HT1080 (cell line): ENCODE data around the gene LEF1. TPM values are rescaled to one million over a fixed set of nuclear protein-coding genes. Genes with fewer than 3 reads are reported as not detected.

Experiments used
- DNase-seq: peaks from one replicate; pipeline ENCODE4 v3.0.0-alpha.2; 2015; ENCODE audit warnings: low read depth
- total RNA-seq: library from RNA; depleted of rRNA; stranded (reverse); fragments of >200 nt; shearing (Covaris generic); gene quantifications from 2 replicates; pipeline ENCODE4 v1.2.3, GENCODE V29; 2014

LEF1 gene
- total RNA-seq, 1 experiment from 2014 or later = 27.7 TPM

GRCh38 chr4:108149588-108150380 lies 18.9 kb downstream of the LEF1 start:
- no peak for DNase-seq

- no peak for DNase-seq
These were observed 20.4 kb downstream of the LEF1 start for GRCh38 chr4:108148316-108148715.

- DNase-seq = no peak
These were observed 21.9 kb downstream of the LEF1 start for GRCh38 chr4:108146819-108147218.

GRCh38 chr4:108146336-108146735 lies 22.4 kb downstream of the LEF1 start:
- DNase-seq = no peak

GRCh38 chr4:108144451-108144850 lies 24.3 kb downstream of the LEF1 start:
- no peak for DNase-seq

- no peak for DNase-seq
These were observed 25.2 kb downstream of the LEF1 start for GRCh38 chr4:108143515-108143914.

GRCh38 chr4:108142870-108143269 lies 25.9 kb downstream of the LEF1 start:
- no peak for DNase-seq

GRCh38 chr4:108141213-108141950 lies 27.4 kb downstream of the LEF1 start:
- no peak for DNase-seq

- DNase-seq = no peak
These were observed 28.4 kb downstream of the LEF1 start for GRCh38 chr4:108140328-108140727.

- DNase-seq = no peak
These were observed 29.6 kb downstream of the LEF1 start for GRCh38 chr4:108139089-108139488.

GRCh38 chr4:108135549-108136209 lies 33.1 kb downstream of the LEF1 start:
- no peak for DNase-seq

- DNase-seq = no peak
These were observed 37.8 kb downstream of the LEF1 start for GRCh38 chr4:108130955-108131354.

GRCh38 chr4:108129196-108129595 lies 39.5 kb downstream of the LEF1 start:
- DNase-seq = no peak

- no peak for DNase-seq
These were observed 41.9 kb downstream of the LEF1 start for GRCh38 chr4:108126806-108127205.

GRCh38 chr4:108120789-108121188 lies 47.9 kb downstream of the LEF1 start:
- DNase-seq = no peak

GRCh38 chr4:108119199-108119800 lies 49.4 kb downstream of the LEF1 start:
- no peak for DNase-seq

- peak; percentile 32 for DNase-seq
These were observed 50.2 kb downstream of the LEF1 start for GRCh38 chr4:108118505-108118904.

- DNase-seq = no peak
These were observed 51.1 kb downstream of the LEF1 start for GRCh38 chr4:108117418-108118182.

GRCh38 chr4:108116423-108117168 lies 52.1 kb downstream of the LEF1 start:
- no peak for DNase-seq

GRCh38 chr4:108115168-108115526 lies 53.6 kb downstream of the LEF1 start:
- no peak for DNase-seq
